Stimulated activated CD4-positive, alpha-beta T cell treated with anti-CD3 and anti-CD28 coated beads, Interleukin-12 subunit alpha, Interleukin-12 subunit beta, amount 100 ng/mL, for 24 hours (primary cell): ENCODE measurements around the gene OTOS.

Source experiments
- DNase-seq, 2 experiments: peaks; one replicate each; pipeline ENCODE4 v3.0.0-alpha.2; 2020; ENCODE audit warnings: low read depth in 2 of 2

OTOS gene

GRCh38 chr2:240136671-240137292 is 3.7 kb downstream of the OTOS start:
- DNase-seq = peak in 1 of 2 experiments; percentile 12

GRCh38 chr2:240136013-240136670 is 4.3 kb downstream of the OTOS start, which contains the start of gene COPS9:
Gene COPS9 (minus strand): TSS chr2:240136305. CDS start chr2:240136284, 21 bp downstream.
- peak; percentile 75 to 77 for DNase-seq

GRCh38 chr2:240135706-240136012 is 4.8 kb downstream of the OTOS start:
- no peak for DNase-seq

- DNase-seq = no peak
Observed at GRCh38 chr2:240134956-240135520, 5.4 kb downstream of the OTOS start.

GRCh38 chr2:240134466-240134865 is 6.0 kb downstream of the OTOS start:
- no peak for DNase-seq

GRCh38 chr2:240133401-240133800 is 7.1 kb downstream of the OTOS start:
- no peak for DNase-seq

- no peak for DNase-seq
Observed at GRCh38 chr2:240132651-240132980, 7.8 kb downstream of the OTOS start.

- DNase-seq = no peak
Observed at GRCh38 chr2:240131941-240132650, 8.4 kb downstream of the OTOS start.

GRCh38 chr2:240131296-240131695 is 9.2 kb downstream of the OTOS start:
- DNase-seq = no peak

GRCh38 chr2:240130393-240131195 is 9.9 kb downstream of the OTOS start:
- no peak for DNase-seq

GRCh38 chr2:240129731-240130392 is 10.6 kb downstream of the OTOS start:
- DNase-seq = no peak

- DNase-seq = no peak
Observed at GRCh38 chr2:240129311-240129710, 11.1 kb downstream of the OTOS start.

- no peak for DNase-seq
Observed at GRCh38 chr2:240128608-240129145, 11.8 kb downstream of the OTOS start.

GRCh38 chr2:240127911-240128607 is 12.4 kb downstream of the OTOS start:
- no peak for DNase-seq

- DNase-seq = no peak
Observed at GRCh38 chr2:240127191-240127750, 13.2 kb downstream of the OTOS start.

- DNase-seq = no peak
Observed at GRCh38 chr2:240126731-240127130, 13.7 kb downstream of the OTOS start.

GRCh38 chr2:240125742-240126141 is 14.7 kb downstream of the OTOS start:
- no peak for DNase-seq

GRCh38 chr2:240124651-240125030 is 15.8 kb downstream of the OTOS start:
- DNase-seq = no peak

GRCh38 chr2:240123821-240124650 is 16.4 kb downstream of the OTOS start:
- no peak for DNase-seq
